Measurements from ENCODE around the gene RING1.

RING1 gene

GRCh38 chr6:33207552-33208090 is 679 bp upstream of the RING1 start:
- no peak for TF ChIP-seq TAF1 (IDR thresholded peaks at IDR 0.05; ENCODE audit: borderline replicate concordance, insufficient read depth, low read length)
- no peak for TF ChIP-seq FOXP2 (optimal IDR thresholded peaks at IDR 0.05; ENCODE audit: borderline replicate concordance, extremely low read depth, extremely low read length, insufficient read depth)
- no peak for TF ChIP-seq REST (IDR thresholded peaks at IDR 0.05; ENCODE audit: insufficient read depth in 1 of 2, low read depth in 2 of 2, low read length in 2 of 2)
- no peak for TF ChIP-seq POLR2AphosphoS5 (IDR thresholded peaks at IDR 0.05; ENCODE audit: low read depth, low read length)
- TF ChIP-seq SIN3A (IDR thresholded peaks at IDR 0.05; ENCODE audit: borderline replicate concordance, insufficient read depth, low read length): no peak

GRCh38 chr6:33209856-33210255 is 1.6 kb downstream of the RING1 start:
- TF ChIP-seq REST (IDR thresholded peaks at IDR 0.05; ENCODE audit: insufficient read depth in 1 of 2, low read depth in 2 of 2, low read length in 2 of 2) (no peak), POLR2AphosphoS5 (IDR thresholded peaks at IDR 0.05; ENCODE audit: low read depth, low read length) (no peak), FOXP2 (optimal IDR thresholded peaks at IDR 0.05; ENCODE audit: borderline replicate concordance, extremely low read depth, extremely low read length, insufficient read depth) (no peak), SIN3A (IDR thresholded peaks at IDR 0.05; ENCODE audit: borderline replicate concordance, insufficient read depth, low read length) (no peak), TAF1 (IDR thresholded peaks at IDR 0.05; ENCODE audit: borderline replicate concordance, insufficient read depth, low read length) (no peak)

GRCh38 chr6:33211136-33211535 is 2.8 kb downstream of the RING1 start:
- TF ChIP-seq POLR2AphosphoS5 (IDR thresholded peaks at IDR 0.05; ENCODE audit: low read depth, low read length) (no peak), TAF1 (IDR thresholded peaks at IDR 0.05; ENCODE audit: borderline replicate concordance, insufficient read depth, low read length) (no peak), REST (IDR thresholded peaks at IDR 0.05; ENCODE audit: insufficient read depth in 1 of 2, low read depth in 2 of 2, low read length in 2 of 2) (no peak), FOXP2 (optimal IDR thresholded peaks at IDR 0.05; ENCODE audit: borderline replicate concordance, extremely low read depth, extremely low read length, insufficient read depth) (no peak), SIN3A (IDR thresholded peaks at IDR 0.05; ENCODE audit: borderline replicate concordance, insufficient read depth, low read length) (no peak)

- TF ChIP-seq TAF1 (IDR thresholded peaks at IDR 0.05; ENCODE audit: borderline replicate concordance, insufficient read depth, low read length) (no peak), FOXP2 (optimal IDR thresholded peaks at IDR 0.05; ENCODE audit: borderline replicate concordance, extremely low read depth, extremely low read length, insufficient read depth) (no peak), REST (IDR thresholded peaks at IDR 0.05; ENCODE audit: insufficient read depth in 1 of 2, low read depth in 2 of 2, low read length in 2 of 2) (no peak), POLR2AphosphoS5 (IDR thresholded peaks at IDR 0.05; ENCODE audit: low read depth, low read length) (no peak), SIN3A (IDR thresholded peaks at IDR 0.05; ENCODE audit: borderline replicate concordance, insufficient read depth, low read length) (no peak)
Observed at GRCh38 chr6:33211666-33212422, 3.5 kb downstream of the RING1 start.

All from PFSK-1 (cell line).